NCI-H146 treated with DMSO at 0.1 percent for 48 hours (cell line): ENCODE measurements around the gene FAM228B.
"Not testable (repeated sequence)": the region's sequence is repeated elsewhere in the genome, so short reads cannot be mapped to it uniquely, and the experiment has no call there.

Source experiments
- DNase-seq: peaks from one replicate; lab custom pipeline; 2025; ENCODE audit not compliant: unreplicated experiment; lab: John Stamatoyannopoulos, UW

Gene FAM228B

GRCh38 chr2:24123195-24123921 is at the start of gene FAM228B, which contains the start of gene PFN4:
Gene FAM228B (plus strand): TSS chr2:24123469. CDS start chr2:24124362, 893 bp downstream.
Gene PFN4 (minus strand): TSS chr2:24123334. CDS start chr2:24122535, 799 bp downstream.
- peak; percentile 72 for DNase-seq

GRCh38 chr2:24073816-24074215 is 49.5 kb upstream of the FAM228B start:
- no peak for DNase-seq

- DNase-seq: no peak
Measured at GRCh38 chr2:24075259-24075658, 48.0 kb upstream of the FAM228B start.

GRCh38 chr2:24075915-24076848 is 47.1 kb upstream of the FAM228B start, which contains the start of gene SF3B6:
Gene SF3B6 (minus strand): TSS chr2:24076326. CDS start chr2:24076229, 97 bp downstream.
- DNase-seq: peak; percentile 99

- peak; percentile 99 for DNase-seq
Measured at GRCh38 chr2:24076849-24077534, 46.3 kb upstream of the FAM228B start.

GRCh38 chr2:24077535-24077877 is 45.8 kb upstream of the FAM228B start:
- no peak for DNase-seq

- DNase-seq: no peak
Measured at GRCh38 chr2:24077879-24078278, 45.4 kb upstream of the FAM228B start.

- no peak for DNase-seq
Measured at GRCh38 chr2:24080701-24081100, 42.6 kb upstream of the FAM228B start.

GRCh38 chr2:24082787-24083566 is 40.3 kb upstream of the FAM228B start:
- no peak for DNase-seq

- DNase-seq: peak; percentile 91
Measured at GRCh38 chr2:24083567-24084385, 39.5 kb upstream of the FAM228B start.

- peak; percentile 82 for DNase-seq
Measured at GRCh38 chr2:24084386-24085199, 38.7 kb upstream of the FAM228B start, which contains the start of gene TP53I3. Gene TP53I3 (minus strand): TSS chr2:24084834. CDS start chr2:24084326, 508 bp downstream.

- no peak for DNase-seq
Measured at GRCh38 chr2:24085200-24085489, 38.1 kb upstream of the FAM228B start.

- DNase-seq: no peak
Measured at GRCh38 chr2:24086241-24086640, 37.0 kb upstream of the FAM228B start.

- DNase-seq: no peak
Measured at GRCh38 chr2:24087032-24087431, 36.2 kb upstream of the FAM228B start.

GRCh38 chr2:24088821-24089359 is 34.4 kb upstream of the FAM228B start:
- DNase-seq: no peak

- DNase-seq: not testable (repeated sequence)
Measured at GRCh38 chr2:24093270-24093669, 30.0 kb upstream of the FAM228B start.

GRCh38 chr2:24095171-24095677 is 28.0 kb upstream of the FAM228B start:
- DNase-seq: not testable (repeated sequence)

- DNase-seq: not testable (repeated sequence)
Measured at GRCh38 chr2:24100732-24101131, 22.5 kb upstream of the FAM228B start.
